Right atrium auricular region (tissue), 2 donors: ENCODE results near the gene CLDN15. TPM values are rescaled to one million over a fixed set of nuclear protein-coding genes. Genes with fewer than 3 reads are reported as not detected.

Source experiments
- DNase-seq: peaks from one replicate; pipeline ENCODE4 v3.0.0-alpha.2; 2019; ENCODE audit warnings: low spot score
- H3K27ac ChIP-seq, 2 donors: fragments of 200-600 bp; sonication (generic); 1 replicate in 1 of 2; 2 replicates in 1 of 2; pipeline ENCODE4 v1.5.1; 2016 to 2019
- H3K27me3 ChIP-seq, 2 donors: fragments of 200-600 bp; sonication (generic); one replicate each; pipeline versions ENCODE4 v1.5.1 to v1.6.0; 2017 to 2019
- H3K36me3 ChIP-seq: fragments of 200-600 bp; sonication (generic); one replicate; pipeline ENCODE4 v1.5.1; 2016
- H3K4me1 ChIP-seq, 2 donors: fragments of 200-600 bp; sonication (generic); one replicate each; pipeline versions ENCODE4 v1.5.1 to v1.6.0; 2017 to 2019
- H3K4me3 ChIP-seq, 2 donors: fragments of 200-600 bp; sonication (generic); 1 replicate in 1 of 2; 2 replicates in 1 of 2; pipeline ENCODE4 v1.5.1; 2017 to 2019; ENCODE audit warnings: mild to moderate bottlenecking in 1 of 2, moderate library complexity in 1 of 2
- H3K9me3 ChIP-seq, 2 donors: fragments of 200-600 bp; sonication (generic); one replicate each; pipeline ENCODE4 v1.5.1; 2019
- CTCF ChIP-seq, 2 donors: fragments of 200-600 bp; sonication (generic); IDR thresholded peaks; one replicate each; pipeline ENCODE4 v1.5.1; 2019; ENCODE audit warnings: antibody characterized with exemption in 2 of 2
- total RNA-seq, 2 donors: library from RNA; depleted of rRNA; stranded (reverse); fragments of >200 nt; gene quantifications; one replicate each; pipeline ENCODE4 v1.1.0, GENCODE V29; 2016

Gene CLDN15
- total RNA-seq, 2 donors from 2014 or later, result 16.5 to 50.2 TPM

DNA sequence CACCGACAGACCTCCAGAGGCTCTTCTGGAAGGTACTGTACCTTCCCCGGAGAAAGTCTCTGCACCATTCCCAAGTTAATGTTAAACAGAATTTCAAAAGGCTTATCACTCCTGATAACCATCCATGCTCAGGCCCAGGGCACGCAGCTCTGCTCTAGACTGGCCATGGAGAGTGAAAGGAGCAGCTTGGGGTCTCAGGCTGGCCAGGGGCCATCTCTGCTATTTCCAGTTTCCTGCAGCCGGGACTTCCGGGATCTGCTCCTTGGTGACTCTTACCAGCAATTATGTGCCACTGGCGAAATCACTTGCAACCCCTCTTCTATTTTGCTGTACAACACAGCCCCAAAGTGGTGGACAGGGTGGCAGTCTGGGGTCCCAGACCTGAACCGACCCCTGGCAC lies 6.0 kb downstream of the CLDN15 start:
- no peak for DNase-seq
- Histone ChIP-seq H3K9me3 (no peaks in the 10 kb centered on the region), H3K4me1 (peaks cover 0 to 15% of the 10 kb centered on the region in 2 donors), H3K27me3 (no peaks in the 10 kb centered on the region), H3K4me3 (no peak overlapping the region), H3K27ac (peak overlapping the region in 1 of 2 donors; percentile 29), H3K36me3 (peaks cover 4% of the 10 kb centered on the region)
- TF ChIP-seq CTCF (IDR thresholded peaks at IDR 0.05), result no peak

DNA sequence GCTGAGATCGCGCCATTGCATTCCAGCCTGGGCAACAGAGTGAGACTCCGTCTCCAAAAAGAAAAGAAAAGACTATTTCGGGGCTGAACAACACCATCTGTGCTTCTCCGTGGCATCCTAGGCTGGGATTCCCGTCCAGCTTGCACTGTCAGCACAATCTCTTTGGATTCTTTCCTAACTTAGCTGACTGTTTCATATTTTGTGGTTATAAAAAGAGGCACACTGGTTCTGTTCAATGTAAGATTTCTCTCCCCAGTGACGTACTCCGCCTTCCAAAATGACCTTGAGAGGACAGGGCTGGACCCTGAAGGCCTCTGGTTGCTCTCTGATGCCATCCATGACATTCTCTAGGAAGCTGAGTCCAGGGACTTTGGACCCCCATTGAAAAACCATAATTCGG lies 10.9 kb downstream of the CLDN15 start:
- no peak for DNase-seq
- no peak for TF ChIP-seq CTCF (IDR thresholded peaks at IDR 0.05)
- H3K27ac ChIP-seq, result no peak overlapping the region
- H3K9me3 ChIP-seq, result no peaks in the 10 kb centered on the region
- H3K4me3 ChIP-seq, result no peak overlapping the region
- H3K27me3 ChIP-seq, result no peaks in the 10 kb centered on the region
- H3K36me3 ChIP-seq, result peaks cover 43% of the 10 kb centered on the region
- peaks cover 0 to 4% of the 10 kb centered on the region in 2 donors for H3K4me1 ChIP-seq

DNA sequence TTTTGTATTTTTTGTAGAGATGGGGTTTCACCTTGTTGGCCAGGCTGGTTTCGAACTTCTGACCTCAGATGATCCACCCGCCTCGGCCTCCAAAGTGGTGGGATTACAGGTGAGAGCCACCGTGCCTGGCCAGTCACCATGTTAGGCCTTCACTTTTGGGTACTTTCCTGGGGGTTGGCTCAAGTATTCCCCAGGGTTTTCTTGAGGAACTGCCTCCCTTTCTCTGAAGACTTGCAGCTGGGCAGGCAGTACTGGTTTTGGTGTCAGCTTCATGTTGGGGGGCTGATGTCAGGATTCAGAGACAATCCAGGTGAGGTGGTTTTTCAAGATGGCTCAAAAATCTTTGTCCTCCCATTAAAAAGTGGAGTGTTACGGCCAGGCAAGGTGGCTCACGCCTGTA lies 12.0 kb downstream of the CLDN15 start:
- Histone ChIP-seq H3K9me3 (no peaks in the 10 kb centered on the region), H3K4me3 (no peak overlapping the region), H3K27ac (no peak overlapping the region), H3K36me3 (peaks cover 43% of the 10 kb centered on the region), H3K4me1 (peaks cover 0 to 2% of the 10 kb centered on the region in 2 donors), H3K27me3 (no peaks in the 10 kb centered on the region)
- no peak for TF ChIP-seq CTCF (IDR thresholded peaks at IDR 0.05)
- no peak for DNase-seq

DNA sequence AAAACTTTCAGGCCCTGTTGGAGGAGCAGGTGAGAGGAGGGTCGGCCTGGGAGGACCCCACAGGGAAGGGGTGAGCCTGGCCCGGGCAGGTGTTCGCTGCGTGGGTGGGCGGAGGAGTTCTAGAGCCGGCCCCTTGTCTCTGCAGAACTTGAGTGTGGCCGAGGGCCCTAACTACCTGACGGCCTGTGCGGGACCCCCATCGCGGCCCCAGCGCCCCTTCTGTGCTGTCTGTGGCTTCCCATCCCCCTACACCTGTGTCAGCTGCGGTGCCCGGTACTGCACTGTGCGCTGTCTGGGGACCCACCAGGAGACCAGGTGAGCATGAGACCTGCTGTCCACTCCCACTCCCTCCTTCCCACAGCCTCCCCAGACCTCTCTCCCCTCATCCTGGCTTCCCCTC lies 14.1 kb downstream of the CLDN15 start:
- no peak for TF ChIP-seq CTCF (IDR thresholded peaks at IDR 0.05)
- Histone ChIP-seq H3K9me3 (no peaks in the 10 kb centered on the region), H3K4me3 (no peak overlapping the region), H3K27ac (no peak overlapping the region), H3K4me1 (peaks cover 0 to 20% of the 10 kb centered on the region in 2 donors), H3K36me3 (peaks cover 43% of the 10 kb centered on the region), H3K27me3 (no peaks in the 10 kb centered on the region)
- DNase-seq, result no peak

GRCh38 chr7:101222275-101222830 lies 15.2 kb downstream of the CLDN15 start:
- Histone ChIP-seq H3K4me1 (peaks cover 0 to 23% of the 10 kb centered on the region in 2 donors), H3K4me3 (no peak overlapping the region), H3K27me3 (no peaks in the 10 kb centered on the region), H3K27ac (no peak overlapping the region), H3K36me3 (peaks cover 43% of the 10 kb centered on the region), H3K9me3 (no peaks in the 10 kb centered on the region)
- no peak for TF ChIP-seq CTCF (IDR thresholded peaks at IDR 0.05)
- no peak for DNase-seq

DNA sequence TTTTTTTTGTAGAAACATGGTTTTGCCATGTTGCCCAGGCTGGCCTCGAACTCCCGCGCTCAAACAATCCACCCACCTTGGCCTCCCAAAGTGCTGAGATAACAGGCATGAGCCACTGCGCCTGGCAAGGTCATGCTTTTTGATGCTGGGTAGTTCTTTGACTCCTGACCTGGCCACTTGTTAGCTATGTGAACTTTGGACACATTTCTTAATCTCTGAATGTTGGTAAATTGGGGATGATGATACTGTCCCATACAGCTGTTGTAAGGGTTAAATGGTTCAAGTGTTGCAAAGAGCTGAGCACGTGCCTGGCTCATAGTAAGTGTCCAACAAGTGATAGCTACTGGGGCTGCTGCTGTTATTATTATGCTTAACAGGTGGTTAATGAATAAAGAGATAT lies 17.3 kb downstream of the CLDN15 start:
- H3K4me1 ChIP-seq, result peaks cover 0 to 38% of the 10 kb centered on the region in 2 donors
- no peak overlapping the region for H3K27ac ChIP-seq
- H3K4me3 ChIP-seq, result no peak overlapping the region
- peaks cover 28% of the 10 kb centered on the region for H3K36me3 ChIP-seq
- H3K9me3 ChIP-seq, result no peaks in the 10 kb centered on the region
- no peak for TF ChIP-seq CTCF (IDR thresholded peaks at IDR 0.05)
- no peaks in the 10 kb centered on the region for H3K27me3 ChIP-seq
- no peak for DNase-seq
